Tibial nerve (tissue), 4 donors: ENCODE results near the gene UBASH3A. TPM values are rescaled to one million over a fixed set of nuclear protein-coding genes. Genes with fewer than 3 reads are reported as not detected.

Experiments used
- DNase-seq, 2 donors: peaks; one replicate each; pipeline ENCODE4 v3.0.0-alpha.2; 2019; ENCODE audit warnings: low spot score in 2 of 2
- H3K27ac ChIP-seq, 4 donors: fragments of 200-600 bp; sonication (generic) in 3 of 4; one replicate each; pipeline ENCODE4 v1.5.1; 2017 to 2019; ENCODE audit warnings: mild to moderate bottlenecking in 1 of 4
- H3K27me3 ChIP-seq, 2 donors: fragments of 200-600 bp; sonication (generic) in 1 of 2; one replicate each; pipeline versions ENCODE4 v1.5.1 to v1.6.0; 2017 to 2019
- H3K36me3 ChIP-seq, 3 donors: fragments of 200-600 bp; sonication (generic); one replicate each; pipeline ENCODE4 v1.5.1; 2018 to 2019
- H3K4me1 ChIP-seq, 4 donors: fragments of 200-600 bp; sonication (generic) in 3 of 4; one replicate each; pipeline ENCODE4 v1.5.1; 2017 to 2019
- H3K4me3 ChIP-seq, 4 donors: fragments of 200-600 bp; sonication (generic) in 3 of 4; one replicate each; pipeline ENCODE4 v1.5.1; 2017 to 2019; ENCODE audit warnings: mild to moderate bottlenecking in 1 of 4, moderate library complexity in 1 of 4
- H3K9me3 ChIP-seq, 4 donors: fragments of 200-600 bp; sonication (generic) in 3 of 4; one replicate each; pipeline ENCODE4 v1.5.1; 2017 to 2019
- EP300 ChIP-seq, 2 donors: sonication (generic); formaldehyde crosslinking; IDR thresholded peaks; one replicate each; pipeline ENCODE4 v1.6.1; 2017; ENCODE audit warnings: antibody characterized with exemption in 2 of 2, mild to moderate bottlenecking in 1 of 2
- POLR2A ChIP-seq, 2 donors: fragments of 450-650 bp; IDR thresholded peaks; one replicate each; pipeline ENCODE4 v1.6.1; 2017; ENCODE audit warnings: antibody characterized with exemption in 2 of 2, mild to moderate bottlenecking in 2 of 2, moderate library complexity in 2 of 2
- WGBS, 2 donors: methylation state at CpG; one replicate each; pipeline ENCODE4 v1.1.5; 2018; 5-methylcytosine and 5-hydroxymethylcytosine counted together
- total RNA-seq, 4 donors: library from RNA; depleted of rRNA; stranded (reverse); fragments of >200 nt; gene quantifications; one replicate each; pipeline ENCODE4 v1.1.0, GENCODE V29; 2016
- TF ChIP-seq, protein P1 (sequence below), 5 experiments: fragments of 200-600 bp in 3 of 5; fragments of 450-650 bp in 2 of 5; sonication (generic) in 3 of 5; IDR thresholded peaks; one replicate each; pipeline ENCODE4 v1.5.1; 2016 to 2019; ENCODE audit warnings: antibody characterized with exemption in 5 of 5, mild to moderate bottlenecking in 3 of 5, moderate library complexity in 2 of 5

UBASH3A gene
- total RNA-seq, 4 donors from 2014 or later = 0.59 to 5.9 (median 0.90) TPM; not detected in 1

DNA sequence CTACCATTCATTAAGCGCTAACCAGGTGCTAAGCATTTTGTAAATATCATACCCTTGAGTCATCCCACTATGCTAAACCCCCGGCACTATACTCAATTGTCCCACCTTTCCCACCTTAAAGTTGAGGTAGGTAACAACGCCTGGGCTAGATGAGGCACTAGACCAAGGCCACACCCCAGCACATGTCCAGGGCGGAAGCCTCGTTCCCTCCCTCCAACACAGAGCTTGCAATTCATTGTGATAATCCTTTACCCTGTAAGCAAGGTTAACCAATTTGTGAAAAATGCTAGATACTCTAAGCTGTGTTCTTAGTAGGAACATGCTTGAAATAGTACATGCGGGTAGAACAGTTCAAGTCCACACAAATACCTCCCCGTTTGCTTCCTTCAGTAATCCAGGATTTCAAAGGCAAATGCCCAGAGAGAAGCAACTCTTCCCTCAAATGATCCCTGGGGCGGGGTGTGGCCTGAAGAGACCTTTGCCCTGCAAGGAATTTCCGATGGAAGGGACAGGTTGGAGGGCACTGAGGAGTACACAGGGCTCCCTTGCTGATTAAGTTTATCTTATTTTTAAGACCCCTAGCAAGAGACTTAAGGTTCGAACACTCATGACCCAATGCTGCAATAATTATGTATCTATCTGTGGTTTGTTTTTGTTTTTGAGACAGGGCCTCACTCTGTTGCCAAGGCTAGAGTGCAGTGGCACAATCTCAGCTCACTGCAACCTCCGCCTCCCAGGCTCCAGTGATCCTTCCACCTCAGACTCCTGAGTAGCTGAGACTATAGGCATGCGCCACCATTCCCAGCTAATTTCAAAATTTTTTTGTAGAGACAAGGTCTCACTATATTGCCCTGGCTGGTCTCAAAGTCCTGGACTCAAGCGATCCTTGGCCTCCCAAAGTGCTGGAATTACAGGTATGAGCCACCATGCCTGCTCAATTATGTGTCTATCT, 89.7 kb downstream of the UBASH3A start:
- H3K36me3 ChIP-seq = no peaks in the 10 kb centered on the region
- TF ChIP-seq, protein P1, sequence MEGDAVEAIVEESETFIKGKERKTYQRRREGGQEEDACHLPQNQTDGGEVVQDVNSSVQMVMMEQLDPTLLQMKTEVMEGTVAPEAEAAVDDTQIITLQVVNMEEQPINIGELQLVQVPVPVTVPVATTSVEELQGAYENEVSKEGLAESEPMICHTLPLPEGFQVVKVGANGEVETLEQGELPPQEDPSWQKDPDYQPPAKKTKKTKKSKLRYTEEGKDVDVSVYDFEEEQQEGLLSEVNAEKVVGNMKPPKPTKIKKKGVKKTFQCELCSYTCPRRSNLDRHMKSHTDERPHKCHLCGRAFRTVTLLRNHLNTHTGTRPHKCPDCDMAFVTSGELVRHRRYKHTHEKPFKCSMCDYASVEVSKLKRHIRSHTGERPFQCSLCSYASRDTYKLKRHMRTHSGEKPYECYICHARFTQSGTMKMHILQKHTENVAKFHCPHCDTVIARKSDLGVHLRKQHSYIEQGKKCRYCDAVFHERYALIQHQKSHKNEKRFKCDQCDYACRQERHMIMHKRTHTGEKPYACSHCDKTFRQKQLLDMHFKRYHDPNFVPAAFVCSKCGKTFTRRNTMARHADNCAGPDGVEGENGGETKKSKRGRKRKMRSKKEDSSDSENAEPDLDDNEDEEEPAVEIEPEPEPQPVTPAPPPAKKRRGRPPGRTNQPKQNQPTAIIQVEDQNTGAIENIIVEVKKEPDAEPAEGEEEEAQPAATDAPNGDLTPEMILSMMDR (IDR thresholded peaks at IDR 0.05) = no peak
- TF ChIP-seq POLR2A (IDR thresholded peaks at IDR 0.05) (no peak), EP300 (IDR thresholded peaks at IDR 0.05) (no peak)
- DNase-seq = no peak
- WGBS, 2 donors = 75 to 82% methylated on average over 13 of the region's 13 CpGs
- H3K4me1 ChIP-seq = peaks cover 0 to 11% (median 4%) of the 10 kb centered on the region in 4 donors
- no peak overlapping the region for H3K4me3 ChIP-seq
- H3K27ac ChIP-seq = no peak overlapping the region
- no peaks in the 10 kb centered on the region for H3K27me3 ChIP-seq
- no peaks in the 10 kb centered on the region for H3K9me3 ChIP-seq

DNA sequence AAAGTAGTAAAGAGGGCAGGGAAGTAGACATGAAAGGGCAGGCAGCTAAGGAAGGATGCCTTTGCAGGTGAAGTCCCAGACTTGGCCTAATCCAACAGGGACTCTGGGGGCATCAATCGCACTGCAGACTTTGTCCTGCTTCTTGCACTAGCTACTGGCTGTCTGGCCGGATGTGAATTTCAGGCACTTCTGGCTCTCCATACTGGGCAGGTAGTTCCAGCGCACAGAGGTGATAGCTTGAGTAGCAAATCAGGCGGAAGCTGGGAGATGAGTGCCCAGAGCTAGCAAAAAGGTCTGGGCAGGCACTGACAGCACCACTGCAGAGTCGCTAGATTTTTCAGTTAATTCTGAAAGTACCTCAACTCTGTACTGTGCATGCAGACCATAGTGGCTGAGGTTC, 91.3 kb downstream of the UBASH3A start:
- 93 to 97% methylated on average over 5 of the region's 5 CpGs for WGBS, 2 donors
- DNase-seq = no peak

DNA sequence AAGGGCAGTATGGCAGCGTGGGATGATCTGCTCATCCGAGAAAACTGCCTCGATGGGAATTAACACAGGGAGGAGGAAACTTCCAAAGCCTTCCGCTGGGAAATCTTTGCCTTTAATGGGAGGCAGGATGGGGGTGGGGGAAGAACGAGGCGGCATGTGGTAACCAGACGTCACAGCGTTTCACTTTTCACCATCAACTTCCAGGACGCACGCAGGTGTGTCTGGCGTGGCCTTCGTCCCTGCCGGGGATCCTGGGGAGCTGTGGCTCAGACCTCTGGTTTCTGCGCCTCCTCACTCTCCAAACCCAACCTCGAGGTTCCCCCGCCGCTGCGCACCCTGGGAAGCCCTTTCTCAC, 92.0 kb downstream of the UBASH3A start:
- TF ChIP-seq, protein P1 (IDR thresholded peaks at IDR 0.05) = peak in 1 of 5 experiments; percentile 12
- no peak for TF ChIP-seq EP300 (IDR thresholded peaks at IDR 0.05)
- H3K27me3 ChIP-seq = no peaks in the 10 kb centered on the region
- 1% methylated on average over 18 of the region's 18 CpGs for WGBS, 2 donors
- no peaks in the 10 kb centered on the region for H3K36me3 ChIP-seq
- no peaks in the 10 kb centered on the region for H3K9me3 ChIP-seq
- peak in 1 of 2 donors; percentile 21 for DNase-seq
- H3K4me1 ChIP-seq = peaks cover 0 to 11% (median 4%) of the 10 kb centered on the region in 4 donors
- peak overlapping the region in 3 of 4 donors; percentile 37 to 90 (median 62) for H3K27ac ChIP-seq
- H3K4me3 ChIP-seq = peak overlapping the region; percentile 62 to 73 (median 72)

More for the DNA sequence above, 91.3 kb downstream of the UBASH3A start:
- Histone ChIP-seq H3K27ac (peak overlapping the region in 1 of 4 donors; percentile 37), H3K4me3 (no peak overlapping the region), H3K4me1 (peaks cover 0 to 11% (median 4%) of the 10 kb centered on the region in 4 donors), H3K27me3 (no peaks in the 10 kb centered on the region), H3K36me3 (no peaks in the 10 kb centered on the region), H3K9me3 (no peaks in the 10 kb centered on the region)
- TF ChIP-seq, protein P1 (IDR thresholded peaks at IDR 0.05) = no peak
- no peak for TF ChIP-seq EP300 (IDR thresholded peaks at IDR 0.05)
- no peak for TF ChIP-seq POLR2A (IDR thresholded peaks at IDR 0.05)

DNA sequence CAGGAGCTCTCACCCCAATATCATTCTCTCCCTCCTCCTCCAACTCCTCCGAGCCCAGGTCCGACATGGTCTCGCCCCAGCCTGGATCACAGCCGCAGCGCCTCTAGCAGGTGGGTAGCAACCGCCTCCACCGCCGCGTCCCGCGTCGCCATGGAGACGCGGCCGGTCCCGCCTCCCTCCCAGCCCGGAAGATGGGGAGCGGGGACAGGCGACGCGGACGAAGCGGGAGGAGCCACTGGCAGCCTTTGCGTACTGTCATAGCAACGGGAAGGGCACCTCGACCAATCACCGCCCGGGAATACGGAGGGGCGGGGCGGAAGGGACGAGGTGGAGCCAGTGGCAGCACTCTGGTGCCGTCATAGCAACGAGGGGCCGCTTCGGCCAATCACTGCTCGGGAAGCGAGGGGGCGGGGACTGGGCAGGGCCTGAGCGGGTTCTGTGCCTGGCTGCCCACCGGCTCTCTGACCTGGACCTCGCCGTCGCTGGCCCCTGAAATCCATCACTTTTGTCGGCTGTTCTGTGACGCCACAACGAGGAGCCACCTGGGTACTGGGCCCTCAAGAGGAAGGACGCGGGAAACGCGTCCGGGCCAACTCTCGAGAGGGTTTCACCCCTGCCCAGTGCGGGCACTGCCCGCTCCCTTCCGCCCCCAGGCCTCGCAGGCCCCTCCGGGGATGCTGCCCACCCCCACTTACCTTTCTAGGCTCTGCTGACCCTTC, 92.6 kb downstream of the UBASH3A start, which contains the start of gene RSPH1:
TSS of gene RSPH1 (minus strand) at position 105 of the 719 bp plus-strand sequence. CDS start at position 67, 38 bp downstream.
- H3K27me3 ChIP-seq = no peaks in the 10 kb centered on the region
- H3K9me3 ChIP-seq = no peaks in the 10 kb centered on the region
- peak within 1 kb of the TSS; percentile 62 to 73 (median 72) for H3K4me3 ChIP-seq
- peak within 1 kb of the TSS; percentile 83 to 94 (median 90) for H3K27ac ChIP-seq
- H3K36me3 ChIP-seq = no peaks in the 10 kb centered on the region
- TF ChIP-seq, protein P1 (IDR thresholded peaks at IDR 0.05) = no peak
- TF ChIP-seq EP300 (IDR thresholded peaks at IDR 0.05) = peak; percentile 89 to 95
- peak; percentile 83 to 96 for TF ChIP-seq POLR2A (IDR thresholded peaks at IDR 0.05)
- peak; percentile 99 for DNase-seq
- WGBS, 2 donors = 0 to 1% methylated on average over 21 to 48 of the region's 58 CpGs
- H3K4me1 ChIP-seq = peaks cover 0 to 11% (median 4%) of the 10 kb centered on the region in 4 donors
